Activated naive CD8-positive, alpha-beta T cell treated with anti-CD3 and anti-CD28 coated beads, Interleukin-2, amount 10 ng/mL, durations not matched to agents 7 days and 5 days (primary cell): ENCODE measurements around the gene CNMD. TPM values are rescaled to one million over a fixed set of nuclear protein-coding genes. Genes with fewer than 3 reads are reported as not detected.
"Not testable (repeated sequence)": the region's sequence is repeated elsewhere in the genome, so short reads cannot be mapped to it uniquely, and the experiment has no call there.

Experiments used
- ATAC-seq: fragments of 150-1000 bp; cut with Tn5 transposase; one replicate; pipeline ENCODE4 v1.10.0; 2021; ENCODE audit warnings: low read depth, moderate library complexity
- POLR2A ChIA-PET: fragments of 350-600 bp; sonication (Branson Sonifier 250); formaldehyde crosslinking; loops from one replicate; lab custom pipeline; 2021; ENCODE audit warnings: antibody characterized with exemption; lab: Charles Lee
- DNase-seq: peaks from one replicate; pipeline ENCODE4 v3.0.0; 2021
- H3K27ac Mint-ChIP-seq: one replicate; pipeline ENCODE4 v1.8.0; 2022; ENCODE audit warnings: mild to moderate bottlenecking, mixed read lengths
- H3K27me3 Mint-ChIP-seq: one replicate; pipeline ENCODE4 v1.8.0; 2022; ENCODE audit warnings: mild to moderate bottlenecking, moderate library complexity, mixed read lengths
- H3K36me3 Mint-ChIP-seq: one replicate; pipeline ENCODE4 v1.8.0; 2021; ENCODE audit warnings: mild to moderate bottlenecking, mixed read lengths
- H3K4me1 Mint-ChIP-seq: one replicate; pipeline ENCODE4 v1.8.0; 2021; ENCODE audit warnings: mixed read lengths
- H3K4me3 Mint-ChIP-seq: one replicate; pipeline ENCODE4 v1.8.0; 2022; ENCODE audit warnings: mild to moderate bottlenecking, moderate library complexity, mixed read lengths
- H3K9me3 Mint-ChIP-seq: one replicate; pipeline ENCODE4 v1.8.0; 2021; ENCODE audit warnings: mixed read lengths
- total RNA-seq, 2 experiments: library from RNA; stranded (reverse); gene quantifications; one replicate each; pipeline ENCODE4 v1.2.3, GENCODE V29; 2021

The CNMD gene
- total RNA-seq, 2 experiments from 2014 or later, result not detected

- ATAC-seq, result no peak
- Mint-ChIP-seq H3K27me3 (peaks cover 46% of the 10 kb centered on the region), H3K4me1 (peaks cover 3% of the 10 kb centered on the region), H3K36me3 (no peaks in the 10 kb centered on the region), H3K4me3 (no peak overlapping the region), H3K27ac (no peak overlapping the region), H3K9me3 (no peaks in the 10 kb centered on the region)
- POLR2A ChIA-PET, result no interaction called here
- DNase-seq, result no peak
Observed at GRCh38 chr13:52736891-52737290, 2.7 kb downstream of the CNMD start.

- Mint-ChIP-seq H3K9me3 (no peaks in the 10 kb centered on the region), H3K27me3 (peaks cover 29% of the 10 kb centered on the region), H3K4me3 (no peak overlapping the region), H3K27ac (no peak overlapping the region), H3K4me1 (peaks cover 1% of the 10 kb centered on the region), H3K36me3 (no peaks in the 10 kb centered on the region)
- no peak for ATAC-seq
- no peak for DNase-seq
- POLR2A ChIA-PET, result no interaction called here
Observed at GRCh38 chr13:52734075-52734623, 5.5 kb downstream of the CNMD start.

- ATAC-seq, result no peak
- H3K27ac Mint-ChIP-seq, result no peak overlapping the region
- POLR2A ChIA-PET, result no interaction called here
Observed at GRCh38 chr13:52726258-52726657, 13.4 kb downstream of the CNMD start.

GRCh38 chr13:52725302-52725701 lies 14.3 kb downstream of the CNMD start:
- no peaks in the 10 kb centered on the region for H3K9me3 Mint-ChIP-seq
- H3K36me3 Mint-ChIP-seq, result no peaks in the 10 kb centered on the region
- H3K4me1 Mint-ChIP-seq, result no peaks in the 10 kb centered on the region
- H3K27me3 Mint-ChIP-seq, result peaks cover 12% of the 10 kb centered on the region
- no peak overlapping the region for H3K27ac Mint-ChIP-seq
- POLR2A ChIA-PET, result no interaction called here
- ATAC-seq, result no peak
- DNase-seq, result no peak
- no peak overlapping the region for H3K4me3 Mint-ChIP-seq

More at GRCh38 chr13:52726258-52726657, 13.4 kb downstream of the CNMD start:
- Mint-ChIP-seq H3K4me3 (no peak overlapping the region), H3K36me3 (no peaks in the 10 kb centered on the region), H3K4me1 (no peaks in the 10 kb centered on the region), H3K9me3 (no peaks in the 10 kb centered on the region), H3K27me3 (peaks cover 12% of the 10 kb centered on the region)
- DNase-seq, result no peak

GRCh38 chr13:52723181-52723580 lies 16.4 kb downstream of the CNMD start:
- POLR2A ChIA-PET, result no interaction called here
- ATAC-seq (no peak), DNase-seq (no peak)
- Mint-ChIP-seq H3K4me3 (no peak overlapping the region), H3K27me3 (peaks cover 9% of the 10 kb centered on the region), H3K9me3 (peaks cover 5% of the 10 kb centered on the region), H3K36me3 (no peaks in the 10 kb centered on the region), H3K4me1 (no peaks in the 10 kb centered on the region), H3K27ac (no peak overlapping the region)

- ATAC-seq, H3K4me1 Mint-ChIP-seq, DNase-seq, H3K36me3 Mint-ChIP-seq, H3K9me3 Mint-ChIP-seq, H3K4me3 Mint-ChIP-seq, H3K27ac Mint-ChIP-seq, POLR2A ChIA-PET: not testable (repeated sequence)
- H3K27me3 Mint-ChIP-seq, result peaks cover 10% of the 10 kb centered on the region
Observed at GRCh38 chr13:52721356-52721755, 18.3 kb downstream of the CNMD start.

GRCh38 chr13:52720904-52721303 lies 18.7 kb downstream of the CNMD start:
- ATAC-seq, DNase-seq, H3K27ac Mint-ChIP-seq, H3K4me1 Mint-ChIP-seq, H3K4me3 Mint-ChIP-seq, H3K9me3 Mint-ChIP-seq, H3K36me3 Mint-ChIP-seq, H3K27me3 Mint-ChIP-seq, POLR2A ChIA-PET: not testable (repeated sequence)

- no peak overlapping the region for H3K27ac Mint-ChIP-seq
- peaks cover 5% of the 10 kb centered on the region for H3K9me3 Mint-ChIP-seq
- H3K4me3 Mint-ChIP-seq, result no peak overlapping the region
- H3K4me1 Mint-ChIP-seq, result no peaks in the 10 kb centered on the region
- peaks cover 5% of the 10 kb centered on the region for H3K27me3 Mint-ChIP-seq
- POLR2A ChIA-PET, result no interaction called here
- H3K36me3 Mint-ChIP-seq, result no peaks in the 10 kb centered on the region
- no peak for ATAC-seq
- DNase-seq, result no peak
Observed at GRCh38 chr13:52713894-52714293, 25.7 kb downstream of the CNMD start.

GRCh38 chr13:52712385-52712784 lies 27.2 kb downstream of the CNMD start:
- Mint-ChIP-seq H3K4me3 (no peak overlapping the region), H3K27ac (no peak overlapping the region), H3K4me1 (no peaks in the 10 kb centered on the region), H3K36me3 (no peaks in the 10 kb centered on the region), H3K9me3 (no peaks in the 10 kb centered on the region), H3K27me3 (peaks cover 4% of the 10 kb centered on the region)
- DNase-seq (no peak), ATAC-seq (no peak)
- POLR2A ChIA-PET, result no interaction called here

GRCh38 chr13:52711286-52711685 lies 28.3 kb downstream of the CNMD start:
- H3K4me3 Mint-ChIP-seq, result no peak overlapping the region
- H3K4me1 Mint-ChIP-seq, result no peaks in the 10 kb centered on the region
- H3K36me3 Mint-ChIP-seq, result no peaks in the 10 kb centered on the region
- DNase-seq, result no peak
- ATAC-seq, result no peak
- H3K27me3 Mint-ChIP-seq, result peaks cover 2% of the 10 kb centered on the region
- POLR2A ChIA-PET, result no interaction called here
- H3K27ac Mint-ChIP-seq, result no peak overlapping the region
- no peaks in the 10 kb centered on the region for H3K9me3 Mint-ChIP-seq

GRCh38 chr13:52708266-52708665 lies 31.4 kb downstream of the CNMD start:
- H3K27ac Mint-ChIP-seq, H3K27me3 Mint-ChIP-seq, H3K4me1 Mint-ChIP-seq, POLR2A ChIA-PET, H3K9me3 Mint-ChIP-seq, H3K4me3 Mint-ChIP-seq, DNase-seq, ATAC-seq, H3K36me3 Mint-ChIP-seq: not testable (repeated sequence)

- Mint-ChIP-seq H3K9me3 (no peaks in the 10 kb centered on the region), H3K27me3 (peaks cover 2% of the 10 kb centered on the region), H3K27ac (no peak overlapping the region), H3K36me3 (no peaks in the 10 kb centered on the region), H3K4me3 (no peak overlapping the region), H3K4me1 (no peaks in the 10 kb centered on the region)
- POLR2A ChIA-PET, result no interaction called here
- DNase-seq, result no peak
- ATAC-seq, result no peak
Observed at GRCh38 chr13:52707375-52707774, 32.2 kb downstream of the CNMD start.

- H3K27me3 Mint-ChIP-seq, result peaks cover 2% of the 10 kb centered on the region
Observed at GRCh38 chr13:52706081-52706480, 33.5 kb downstream of the CNMD start.

GRCh38 chr13:52703482-52703881 lies 36.1 kb downstream of the CNMD start:
- peaks cover 2% of the 10 kb centered on the region for H3K27me3 Mint-ChIP-seq
- no peak for DNase-seq
- no peak overlapping the region for H3K27ac Mint-ChIP-seq
- ATAC-seq, result no peak
- no peaks in the 10 kb centered on the region for H3K4me1 Mint-ChIP-seq
- H3K9me3 Mint-ChIP-seq, result no peaks in the 10 kb centered on the region
- POLR2A ChIA-PET, result no interaction called here
- peaks cover 4% of the 10 kb centered on the region for H3K36me3 Mint-ChIP-seq
- no peak overlapping the region for H3K4me3 Mint-ChIP-seq

More at GRCh38 chr13:52706081-52706480, 33.5 kb downstream of the CNMD start:
- no peaks in the 10 kb centered on the region for H3K9me3 Mint-ChIP-seq
- H3K27ac Mint-ChIP-seq, result no peak overlapping the region
- peaks cover 2% of the 10 kb centered on the region for H3K36me3 Mint-ChIP-seq
- ATAC-seq (no peak), DNase-seq (no peak)
- H3K4me3 Mint-ChIP-seq, result no peak overlapping the region
- POLR2A ChIA-PET, result no interaction called here
- no peaks in the 10 kb centered on the region for H3K4me1 Mint-ChIP-seq
